PC-3 (cell line): ENCODE data around the gene PHACTR2. TPM values are rescaled to one million over a fixed set of nuclear protein-coding genes. Genes with fewer than 3 reads are reported as not detected.

Experiments
- ATAC-seq: fragments of 200-7000 bp; cut with Tn5 transposase; 2 replicates; pipeline ENCODE4 v1.9.1; 2020; ENCODE audit warnings: mild to moderate bottlenecking, moderate library complexity
- BruUV-seq: library from RNA; stranded (reverse); fragments of 400-500 nt; replicated peaks from 2 replicates; lab custom pipeline; 2021; lab: Mats Ljungman, UMichigan
- CTCF ChIA-PET: fragments of 300-600 bp; sonication (Branson Sonifier 250); formaldehyde crosslinking; loops from one replicate; lab custom pipeline; 2022; ENCODE audit warnings: antibody characterized with exemption; lab: Charles Lee
- POLR2A ChIA-PET: fragments of 300-600 bp; sonication (Branson Sonifier 250); formaldehyde crosslinking; loops from one replicate; lab custom pipeline; 2022; ENCODE audit warnings: antibody characterized with exemption; ENCODE audit not compliant: unreplicated experiment; lab: Charles Lee
- DNase-seq: peaks from one replicate; pipeline ENCODE4 v3.0.0-alpha.2; 2015
- H2AFZ ChIP-seq: fragments of 300-600 bp; sonication (generic); 2 replicates; pipeline ENCODE4 v1.6.0; 2016; ENCODE audit warnings: antibody characterized with exemption, low read length
- H3F3A ChIP-seq: fragments of 300-600 bp; sonication (generic); one replicate; pipeline ENCODE4 v1.6.0; 2017; ENCODE audit warnings: antibody characterized with exemption, low read length, control low read depth, mild to moderate bottlenecking; ENCODE audit not compliant: unreplicated experiment
- H3K27ac ChIP-seq: fragments of 300-600 bp; sonication (generic); 2 replicates; pipeline ENCODE4 v1.5.1; 2016; ENCODE audit warnings: mild to moderate bottlenecking, low read length
- H3K27me3 ChIP-seq: fragments of 300-600 bp; sonication (generic); 2 replicates; pipeline ENCODE4 v1.6.1; 2016; ENCODE audit warnings: low read length, mixed read lengths
- H3K36me3 ChIP-seq: fragments of 300-600 bp; sonication (generic); 2 replicates; pipeline ENCODE4 v1.6.1; 2016; ENCODE audit warnings: low read depth, mixed run types, low read length, mixed read lengths
- H3K4me1 ChIP-seq: fragments of 300-600 bp; sonication (generic); 2 replicates; pipeline ENCODE4 v1.5.1; 2016; ENCODE audit warnings: low read length; ENCODE audit not compliant: insufficient read depth
- H3K4me2 ChIP-seq: fragments of 300-600 bp; sonication (generic); 2 replicates; pipeline ENCODE4 v1.6.0; 2016; ENCODE audit warnings: low read length
- H3K4me3 ChIP-seq: fragments of 300-600 bp; sonication (generic); 2 replicates; pipeline ENCODE4 v1.5.1; 2016; ENCODE audit warnings: mild to moderate bottlenecking, low read length, mixed read lengths
- H3K79me2 ChIP-seq: fragments of 300-600 bp; sonication (generic); 2 replicates; pipeline ENCODE4 v1.6.1; 2017; ENCODE audit warnings: low read length, mixed read lengths
- H3K9ac ChIP-seq: fragments of 300-600 bp; sonication (generic); 2 replicates; pipeline ENCODE4 v1.6.0; 2016; ENCODE audit warnings: mild to moderate bottlenecking, low read length
- H3K9me2 ChIP-seq: fragments of 300-600 bp; sonication (generic); replicated peaks from 2 replicates; pipeline ENCODE4 v1.6.1; 2016; ENCODE audit warnings: mixed run types, low read length, mixed read lengths
- H3K9me3 ChIP-seq: fragments of 300-600 bp; sonication (generic); 2 replicates; pipeline ENCODE4 v1.6.1; 2016; ENCODE audit warnings: low read length, mixed read lengths
- H4K20me1 ChIP-seq: fragments of 300-600 bp; sonication (generic); 2 replicates; pipeline ENCODE4 v1.6.1; 2016; ENCODE audit warnings: low read length, mixed read lengths
- EZH2 ChIP-seq: fragments of 300-600 bp; sonication (generic); IDR thresholded peaks from one replicate; pipeline ENCODE4 v1.6.1; 2017; ENCODE audit warnings: antibody characterized with exemption, mild to moderate bottlenecking, low read length; ENCODE audit not compliant: unreplicated experiment
- EZH2phosphoT487 ChIP-seq: fragments of 300-600 bp; sonication (generic); IDR thresholded peaks from 2 replicates; pipeline ENCODE4 v1.6.1; 2018; ENCODE audit warnings: mild to moderate bottlenecking, antibody characterized with exemption, low read length, borderline replicate concordance
- intact Hi-C: fragments of 100-400 bp; cut with micrococcal nuclease; formaldehyde crosslinking; loops from 2 replicates; pipeline ENCODE4 v1.9.0; 2023
- total RNA-seq: library from RNA; depleted of rRNA; stranded (reverse); fragments of >200 nt; gene quantifications from 2 replicates; pipeline ENCODE4 v1.2.3, GENCODE V29; 2014
- TF ChIP-seq, protein P1 (sequence below): fragments of 300-600 bp; sonication (generic); conservative IDR thresholded peaks from 2 replicates; pipeline ENCODE4 v1.5.1; 2017; ENCODE audit warnings: antibody characterized with exemption, low read depth, mild to moderate bottlenecking, low read length

The PHACTR2 gene
- total RNA-seq, 1 experiment from 2014 or later, result 19.4 TPM

DNA sequence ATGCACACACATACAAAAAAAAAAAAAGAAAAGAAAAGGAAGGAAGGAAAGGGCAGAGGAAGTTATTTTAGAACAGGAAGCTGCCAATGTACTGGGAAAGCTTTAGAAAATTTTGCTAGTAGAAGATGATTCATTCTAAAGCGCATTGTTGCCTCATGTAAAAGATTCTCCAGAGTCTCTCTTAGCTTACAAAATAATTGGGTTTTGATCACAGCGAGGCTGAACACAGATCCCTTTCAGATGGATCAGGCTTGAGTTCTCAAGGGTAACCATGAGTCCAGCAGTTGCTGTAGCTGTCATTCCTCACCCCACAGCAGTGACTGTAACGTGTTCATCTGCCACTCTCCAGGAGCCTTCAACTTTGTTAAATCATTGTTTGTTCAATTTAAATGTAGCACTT is 81.9 kb downstream of the PHACTR2 start:
- ChIA-PET POLR2A (no interaction called here), CTCF (no interaction called here)
- no peaks in the 10 kb centered on the region for H3K27me3 ChIP-seq
- H3F3A ChIP-seq, result no peaks in the 10 kb centered on the region
- H3K4me2 ChIP-seq, result no peak overlapping the region
- no peaks in the 10 kb centered on the region for H3K36me3 ChIP-seq
- ATAC-seq, result no peak
- H3K4me1 ChIP-seq, result no peaks in the 10 kb centered on the region
- intact Hi-C loops, result no loop called here
- H3K4me3 ChIP-seq, result no peak overlapping the region
- H3K9me3 ChIP-seq, result no peaks in the 10 kb centered on the region
- no peak overlapping the region for H3K27ac ChIP-seq
- no peak for DNase-seq
- H4K20me1 ChIP-seq, result no peaks in the 10 kb centered on the region
- H3K9ac ChIP-seq, result no peak overlapping the region
- no TSS peak for BruUV-seq
- no peaks in the 10 kb centered on the region for H3K9me2 ChIP-seq
- no peak for TF ChIP-seq EZH2phosphoT487
- no peak for TF ChIP-seq EZH2
- TF ChIP-seq, protein P1, sequence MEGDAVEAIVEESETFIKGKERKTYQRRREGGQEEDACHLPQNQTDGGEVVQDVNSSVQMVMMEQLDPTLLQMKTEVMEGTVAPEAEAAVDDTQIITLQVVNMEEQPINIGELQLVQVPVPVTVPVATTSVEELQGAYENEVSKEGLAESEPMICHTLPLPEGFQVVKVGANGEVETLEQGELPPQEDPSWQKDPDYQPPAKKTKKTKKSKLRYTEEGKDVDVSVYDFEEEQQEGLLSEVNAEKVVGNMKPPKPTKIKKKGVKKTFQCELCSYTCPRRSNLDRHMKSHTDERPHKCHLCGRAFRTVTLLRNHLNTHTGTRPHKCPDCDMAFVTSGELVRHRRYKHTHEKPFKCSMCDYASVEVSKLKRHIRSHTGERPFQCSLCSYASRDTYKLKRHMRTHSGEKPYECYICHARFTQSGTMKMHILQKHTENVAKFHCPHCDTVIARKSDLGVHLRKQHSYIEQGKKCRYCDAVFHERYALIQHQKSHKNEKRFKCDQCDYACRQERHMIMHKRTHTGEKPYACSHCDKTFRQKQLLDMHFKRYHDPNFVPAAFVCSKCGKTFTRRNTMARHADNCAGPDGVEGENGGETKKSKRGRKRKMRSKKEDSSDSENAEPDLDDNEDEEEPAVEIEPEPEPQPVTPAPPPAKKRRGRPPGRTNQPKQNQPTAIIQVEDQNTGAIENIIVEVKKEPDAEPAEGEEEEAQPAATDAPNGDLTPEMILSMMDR, result no peak
- no peak overlapping the region for H2AFZ ChIP-seq
- no peaks in the 10 kb centered on the region for H3K79me2 ChIP-seq

DNA sequence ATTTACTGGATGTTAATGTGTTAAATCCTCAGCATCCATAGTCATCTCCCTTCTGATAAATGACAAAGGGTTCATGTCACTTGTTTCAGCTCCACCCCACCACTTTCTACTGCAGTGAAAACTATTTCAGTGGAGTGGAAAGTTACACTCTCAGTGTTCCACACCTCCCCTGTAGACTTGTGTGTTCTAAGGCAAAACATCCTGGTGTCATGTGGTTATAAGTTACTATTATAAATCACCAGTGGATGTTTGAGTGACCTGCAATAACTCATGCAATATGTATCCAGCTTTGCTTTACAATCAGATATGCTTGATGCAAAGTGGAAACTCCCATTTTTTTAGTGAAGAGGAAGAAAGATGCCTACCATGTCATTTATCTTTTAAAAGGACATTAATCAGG is 83.3 kb downstream of the PHACTR2 start:
- no peaks in the 10 kb centered on the region for H3K9me2 ChIP-seq
- intact Hi-C loops, result no loop called here
- DNase-seq (no peak), ATAC-seq (no peak)
- no peaks in the 10 kb centered on the region for H3K36me3 ChIP-seq
- no peaks in the 10 kb centered on the region for H3F3A ChIP-seq
- no peak overlapping the region for H2AFZ ChIP-seq
- no peaks in the 10 kb centered on the region for H4K20me1 ChIP-seq
- ChIA-PET POLR2A (no interaction called here), CTCF (no interaction called here)
- no peak overlapping the region for H3K9ac ChIP-seq
- TF ChIP-seq EZH2phosphoT487 (no peak), EZH2 (no peak)
- TF ChIP-seq, protein P1, result no peak
- H3K27ac ChIP-seq, result no peak overlapping the region
- no peaks in the 10 kb centered on the region for H3K27me3 ChIP-seq
- no peaks in the 10 kb centered on the region for H3K4me1 ChIP-seq
- H3K9me3 ChIP-seq, result no peaks in the 10 kb centered on the region
- no TSS peak for BruUV-seq
- no peak overlapping the region for H3K4me3 ChIP-seq
- H3K4me2 ChIP-seq, result no peak overlapping the region
- no peaks in the 10 kb centered on the region for H3K79me2 ChIP-seq

DNA sequence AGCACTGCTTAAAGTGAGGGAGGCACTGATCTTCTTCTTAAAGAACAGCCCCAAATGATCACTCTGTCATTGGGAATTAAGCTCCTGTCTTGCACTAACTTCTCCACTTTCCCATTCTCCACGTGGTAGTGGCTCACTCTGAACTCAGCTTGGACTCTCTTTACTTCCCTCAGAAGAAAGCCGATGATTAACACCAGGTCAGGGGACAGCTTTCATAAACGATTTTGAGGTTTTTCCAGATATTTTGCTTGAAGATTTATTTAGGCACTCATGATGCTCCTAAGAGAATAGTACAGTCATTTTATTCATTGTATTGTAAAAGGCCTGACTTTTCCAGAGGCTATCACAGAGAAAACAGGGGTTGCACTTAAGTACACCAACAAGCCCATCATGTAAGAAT is 84.4 kb downstream of the PHACTR2 start:
- Histone ChIP-seq H3K27me3 (no peaks in the 10 kb centered on the region), H3F3A (no peaks in the 10 kb centered on the region), H3K4me1 (no peaks in the 10 kb centered on the region), H3K9ac (no peak overlapping the region), H3K27ac (no peak overlapping the region), H3K36me3 (no peaks in the 10 kb centered on the region), H3K79me2 (no peaks in the 10 kb centered on the region), H3K4me3 (no peak overlapping the region), H3K9me3 (no peaks in the 10 kb centered on the region), H3K4me2 (no peak overlapping the region), H4K20me1 (no peaks in the 10 kb centered on the region), H2AFZ (no peak overlapping the region), H3K9me2 (no peaks in the 10 kb centered on the region)
- intact Hi-C loops, result no loop called here
- DNase-seq (no peak), ATAC-seq (no peak)
- no TSS peak for BruUV-seq
- no peak for TF ChIP-seq EZH2
- TF ChIP-seq EZH2phosphoT487, result no peak
- TF ChIP-seq, protein P1, result no peak
- POLR2A ChIA-PET, result no interaction called here
- CTCF ChIA-PET, result no interaction called here
